Measurements from ENCODE around the gene CNNM4. TPM values are rescaled to one million over a fixed set of nuclear protein-coding genes. Genes with fewer than 3 reads are reported as not detected.

The CNNM4 gene
- total RNA-seq, 1 donor from 2014 or later, result 3.7 TPM

GRCh38 chr2:96809951-96810782 is 49.5 kb downstream of the CNNM4 start:
- no peak for DNase-seq (ENCODE audit: low spot score)

GRCh38 chr2:96810783-96811192 is 50.1 kb downstream of the CNNM4 start:
- no peak for DNase-seq (ENCODE audit: low spot score)

DNA sequence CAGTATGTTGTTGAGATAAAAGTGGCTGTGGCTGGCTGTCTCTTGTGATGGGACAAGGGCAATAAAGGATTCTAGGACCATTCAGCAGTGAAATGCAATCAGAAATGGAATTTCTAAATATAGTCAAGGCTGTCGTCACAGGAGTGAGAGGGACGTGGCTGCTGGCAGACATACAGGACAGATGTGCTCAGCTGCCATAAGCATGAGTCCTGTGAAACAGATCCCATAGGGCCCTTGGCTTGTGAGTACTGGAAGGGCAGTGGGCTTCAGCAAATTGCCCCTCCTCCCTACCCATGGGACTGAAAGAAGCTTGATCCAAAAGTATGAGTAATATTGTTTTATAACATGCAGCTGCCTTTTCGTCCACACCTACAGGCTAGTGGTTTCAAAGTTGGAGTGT is 51.2 kb downstream of the CNNM4 start:
- DNase-seq (ENCODE audit: low spot score), result no peak

- DNase-seq (ENCODE audit: low spot score), result no peak
These were observed 53.0 kb downstream of the CNNM4 start for GRCh38 chr2:96813656-96814055.

GRCh38 chr2:96815326-96816126 is 54.8 kb downstream of the CNNM4 start:
- DNase-seq (ENCODE audit: low spot score), result no peak

DNA sequence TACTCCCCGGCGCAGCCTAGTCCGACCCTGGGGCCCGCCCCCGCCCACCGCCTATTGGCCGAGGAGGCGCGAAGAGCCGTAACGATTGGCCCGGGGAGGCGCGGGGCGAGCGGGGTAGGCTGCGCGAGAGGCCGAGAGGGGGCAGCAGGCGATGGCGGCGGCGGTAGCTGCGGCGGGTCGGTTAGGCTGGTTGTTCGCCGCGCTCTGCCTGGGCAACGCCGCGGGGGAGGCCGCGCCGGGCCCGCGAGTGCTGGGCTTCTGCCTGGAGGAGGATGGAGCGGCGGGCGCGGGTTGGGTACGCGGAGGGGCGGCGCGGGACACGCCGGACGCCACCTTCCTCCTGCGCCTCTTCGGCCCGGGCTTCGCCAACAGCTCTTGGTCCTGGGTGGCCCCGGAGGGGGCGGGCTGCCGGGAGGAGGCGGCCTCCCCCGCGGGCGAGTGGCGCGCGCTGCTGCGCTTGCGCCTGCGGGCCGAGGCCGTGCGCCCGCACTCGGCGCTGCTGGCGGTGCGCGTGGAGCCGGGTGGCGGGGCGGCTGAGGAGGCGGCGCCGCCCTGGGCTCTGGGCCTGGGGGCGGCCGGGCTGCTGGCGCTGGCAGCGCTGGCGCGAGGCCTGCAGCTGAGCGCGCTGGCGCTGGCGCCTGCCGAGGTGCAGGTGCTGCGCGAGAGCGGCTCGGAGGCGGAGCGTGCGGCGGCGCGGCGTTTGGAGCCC is 55.6 kb downstream of the CNNM4 start, which contains the start of gene CNNM3:
TSS of gene CNNM3 (plus strand) at position 142 of the 709 bp plus-strand sequence. CDS start at position 152, 10 bp downstream.
- DNase-seq (ENCODE audit: low spot score), result peak; percentile 99

DNA sequence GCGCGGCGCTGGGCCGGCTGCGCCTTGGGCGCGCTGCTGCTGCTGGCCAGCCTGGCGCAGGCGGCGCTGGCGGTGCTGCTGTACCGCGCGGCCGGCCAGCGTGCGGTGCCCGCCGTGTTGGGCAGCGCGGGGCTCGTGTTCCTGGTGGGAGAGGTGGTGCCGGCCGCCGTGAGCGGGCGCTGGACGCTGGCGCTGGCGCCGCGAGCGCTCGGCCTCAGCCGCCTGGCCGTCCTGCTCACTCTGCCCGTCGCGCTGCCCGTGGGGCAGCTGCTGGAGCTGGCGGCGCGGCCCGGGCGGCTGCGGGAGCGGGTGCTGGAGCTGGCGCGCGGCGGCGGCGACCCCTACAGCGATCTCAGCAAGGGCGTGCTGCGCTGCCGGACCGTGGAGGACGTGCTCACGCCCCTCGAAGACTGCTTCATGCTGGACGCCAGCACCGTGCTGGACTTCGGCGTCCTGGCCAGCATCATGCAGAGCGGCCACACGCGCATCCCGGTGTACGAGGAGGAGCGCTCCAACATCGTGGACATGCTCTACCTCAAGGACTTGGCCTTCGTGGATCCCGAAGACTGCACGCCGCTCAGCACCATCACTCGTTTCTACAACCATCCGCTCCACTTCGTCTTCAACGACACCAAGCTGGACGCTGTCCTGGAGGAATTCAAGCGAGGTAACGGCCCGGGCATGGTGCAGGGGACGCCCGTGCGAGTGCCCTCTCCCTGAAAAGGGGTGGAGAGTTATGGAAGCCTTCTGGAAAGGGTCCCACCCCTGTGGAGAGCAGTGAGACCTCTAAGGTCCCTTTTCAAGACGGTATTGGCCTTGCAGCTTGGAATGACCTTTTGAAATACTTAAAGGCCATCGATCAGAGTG is 56.4 kb downstream of the CNNM4 start:
- DNase-seq (ENCODE audit: low spot score), result no peak

GRCh38 chr2:96817882-96818281 is 57.2 kb downstream of the CNNM4 start:
- DNase-seq (ENCODE audit: low spot score), result no peak

DNA sequence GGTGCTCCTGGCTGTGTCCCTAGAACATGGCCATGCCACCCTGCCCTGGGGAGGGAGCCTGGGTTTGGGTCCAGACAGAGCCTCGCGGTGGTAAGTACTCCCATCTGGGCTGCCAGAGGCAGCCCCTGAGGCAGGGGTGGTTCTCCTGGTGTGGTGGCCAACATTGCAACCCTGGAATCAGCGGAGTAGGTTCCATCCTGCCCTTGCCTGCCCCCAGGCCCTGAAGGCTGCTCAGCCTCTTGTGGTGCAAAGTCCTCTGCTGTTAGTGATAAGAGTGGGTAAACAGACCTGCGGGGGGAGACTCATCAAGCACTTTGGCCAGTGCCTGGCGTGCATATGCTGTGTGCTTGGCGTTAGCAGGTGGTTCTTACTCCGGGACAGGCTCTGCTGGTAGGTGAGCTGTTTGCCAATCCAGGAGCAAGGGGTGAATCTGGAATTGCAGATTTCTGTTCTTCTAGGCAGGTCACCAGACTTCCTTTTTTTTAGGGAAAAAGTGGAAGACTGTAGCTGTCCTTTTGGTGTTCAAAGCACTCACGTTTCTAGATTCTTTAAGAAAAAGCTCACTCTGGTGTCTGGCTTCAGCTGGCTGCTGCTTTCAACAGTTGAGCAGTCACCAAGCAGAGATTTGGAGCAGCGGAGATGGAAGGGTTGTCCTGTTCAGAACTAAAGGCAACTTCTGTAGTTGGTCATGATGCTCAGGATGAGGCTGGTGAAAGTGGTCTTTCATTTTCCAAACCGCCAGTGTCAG is 58.6 kb downstream of the CNNM4 start:
- no peak for DNase-seq (ENCODE audit: low spot score)

- DNase-seq (ENCODE audit: low spot score), result no peak
These were observed 59.3 kb downstream of the CNNM4 start for GRCh38 chr2:96819876-96820511.

DNA sequence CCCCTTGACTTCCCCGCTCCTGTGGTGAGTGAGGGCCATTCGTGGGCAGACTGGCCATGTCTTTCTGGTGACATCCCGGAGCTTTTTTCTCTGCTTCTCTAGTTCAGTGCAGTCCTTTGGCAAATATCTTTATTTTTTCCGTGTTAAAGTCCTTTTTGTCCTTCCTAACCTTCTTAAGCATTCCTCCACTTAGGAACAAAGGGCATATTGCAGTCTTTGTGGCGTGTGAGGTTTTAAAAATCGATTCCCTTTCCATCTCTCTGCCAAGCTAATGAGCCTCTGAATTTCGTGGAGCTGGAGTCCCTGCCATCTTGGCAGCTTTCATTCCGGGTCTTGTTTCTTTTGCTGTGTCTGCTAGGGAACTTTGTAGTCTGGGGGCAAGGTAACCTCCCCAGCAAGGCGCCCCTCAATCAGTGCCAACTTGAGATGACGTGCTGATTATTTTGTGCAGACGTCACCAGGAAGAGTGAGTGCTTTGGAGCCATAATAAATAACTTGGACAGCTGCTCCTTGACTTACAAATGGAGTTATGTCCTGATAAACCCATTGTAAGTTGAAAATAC is 60.5 kb downstream of the CNNM4 start:
- no peak for DNase-seq (ENCODE audit: low spot score)

DNA sequence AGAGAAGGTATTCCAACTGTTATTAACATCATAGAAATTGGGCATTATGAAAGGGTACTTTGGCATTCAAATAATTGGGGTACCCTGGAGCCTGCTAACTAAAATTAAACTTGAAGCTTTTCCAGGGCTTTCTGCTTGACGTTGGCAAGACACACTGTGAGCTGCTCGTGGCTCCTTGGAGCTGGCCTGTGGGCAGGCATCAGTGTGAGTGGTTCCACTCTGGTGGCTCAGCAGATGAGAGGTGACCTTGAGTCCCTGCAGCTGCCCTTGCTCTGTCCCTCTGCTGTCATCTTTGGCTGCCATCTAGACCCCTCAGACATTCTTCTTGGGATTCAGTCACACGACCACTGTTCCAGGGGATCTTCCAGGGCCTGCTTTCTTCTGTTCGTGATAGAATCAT is 62.1 kb downstream of the CNNM4 start:
- no peak for DNase-seq (ENCODE audit: low spot score)

DNA sequence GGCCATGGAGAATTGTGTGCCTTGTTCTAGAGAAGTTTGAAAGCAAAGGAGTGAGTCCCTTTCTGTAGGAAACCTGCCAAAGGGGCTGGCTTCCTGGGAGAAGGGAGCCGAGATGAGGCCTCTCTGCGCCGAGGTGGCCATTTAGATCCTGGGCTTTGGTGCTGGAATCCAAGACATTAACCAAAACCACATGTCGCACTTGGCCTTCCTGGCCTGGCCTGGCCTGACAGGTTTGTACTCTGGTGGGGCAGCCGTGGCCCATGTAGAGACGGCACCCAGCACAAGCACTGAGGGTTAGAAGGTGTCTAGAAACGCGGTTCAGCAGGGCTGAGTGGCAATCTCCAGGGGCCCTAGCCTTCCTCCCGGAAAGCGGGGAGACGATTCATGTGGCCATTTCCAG is 62.5 kb downstream of the CNNM4 start:
- DNase-seq (ENCODE audit: low spot score), result no peak

GRCh38 chr2:96824079-96824870 is 63.6 kb downstream of the CNNM4 start:
- DNase-seq (ENCODE audit: low spot score), result no peak

DNA sequence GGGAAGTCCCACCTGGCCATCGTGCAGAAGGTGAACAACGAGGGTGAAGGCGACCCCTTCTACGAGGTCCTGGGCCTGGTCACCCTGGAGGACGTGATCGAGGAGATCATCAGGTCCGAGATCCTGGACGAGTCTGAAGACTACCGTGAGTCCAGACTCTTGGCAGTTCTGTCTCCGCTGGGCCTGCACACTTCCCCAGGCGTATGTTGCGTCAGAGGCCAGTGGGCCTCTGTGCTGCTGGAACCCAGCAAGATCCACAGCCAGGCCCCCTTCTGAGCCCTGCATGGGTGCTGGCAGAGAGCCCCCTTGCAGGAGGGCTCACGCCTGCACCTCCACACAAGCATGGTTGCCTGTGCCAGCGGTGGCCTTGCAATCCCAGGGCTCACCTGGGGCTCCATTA is 64.4 kb downstream of the CNNM4 start:
- DNase-seq (ENCODE audit: low spot score), result no peak

DNA sequence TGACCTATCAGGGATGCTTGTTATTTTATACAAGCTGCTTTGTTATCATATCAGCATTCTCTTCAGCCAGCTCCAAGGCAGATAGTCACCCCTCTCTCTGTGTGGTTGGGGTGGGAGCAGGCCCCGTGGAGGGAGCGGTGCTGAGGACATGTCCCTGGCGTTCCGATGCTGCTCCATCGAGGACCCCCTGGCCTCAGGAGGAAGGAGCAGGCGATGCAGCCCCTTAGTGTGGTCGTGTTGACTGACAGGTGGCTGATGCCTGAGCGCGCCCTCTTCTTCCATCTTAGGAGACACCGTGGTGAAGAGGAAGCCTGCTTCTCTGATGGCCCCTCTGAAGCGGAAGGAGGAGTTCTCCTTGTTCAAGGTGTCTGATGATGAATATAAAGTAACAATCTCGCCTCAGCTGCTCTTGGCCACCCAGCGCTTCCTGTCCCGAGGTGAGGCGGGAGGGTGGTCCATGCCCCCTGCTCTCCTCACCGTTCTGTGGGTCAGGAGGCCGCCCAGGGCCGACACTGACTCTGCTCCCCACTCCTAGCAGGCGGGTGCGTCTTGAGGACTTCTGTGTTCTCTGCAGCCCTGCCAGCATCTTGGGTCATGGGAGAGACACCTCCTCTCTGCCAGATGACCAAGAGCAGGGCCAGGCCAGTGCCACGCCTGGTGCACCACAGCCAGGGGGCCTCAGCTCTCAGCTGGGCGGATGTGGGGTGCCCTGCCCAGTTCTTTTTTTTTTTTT is 66.0 kb downstream of the CNNM4 start:
- DNase-seq (ENCODE audit: low spot score), result no peak

DNA sequence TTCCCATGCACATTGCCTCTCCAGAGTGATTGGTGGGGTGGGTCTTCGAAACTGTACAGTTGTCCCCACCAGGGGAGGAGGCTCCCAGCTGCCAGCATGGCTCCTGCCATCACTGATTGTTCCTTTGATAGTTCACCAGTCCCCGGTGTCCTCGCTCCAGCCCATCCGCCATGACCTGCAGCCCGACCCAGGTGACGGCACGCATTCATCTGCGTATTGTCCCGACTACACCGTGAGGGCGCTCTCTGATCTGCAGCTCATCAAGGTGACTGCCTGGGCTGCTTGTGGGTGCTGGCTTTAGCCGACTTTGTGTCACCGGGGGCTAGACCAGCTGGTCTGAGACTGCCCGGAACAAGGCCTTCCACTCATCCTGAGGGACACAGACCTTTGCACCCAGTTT is 67.7 kb downstream of the CNNM4 start:
- DNase-seq (ENCODE audit: low spot score), result no peak

- DNase-seq (ENCODE audit: low spot score), result no peak
These were observed 68.2 kb downstream of the CNNM4 start for GRCh38 chr2:96828874-96829273.
